NCI-H128 (cell line): ENCODE results near the gene LILRA2.
"Not testable (repeated sequence)": the region's sequence is repeated elsewhere in the genome, so short reads cannot be mapped to it uniquely, and the experiment has no call there.

ENCODE experiments used
- DNase-seq: peaks from one replicate; lab custom pipeline; 2025; ENCODE audit not compliant: unreplicated experiment; lab: John Stamatoyannopoulos, UW

The LILRA2 gene

DNA sequence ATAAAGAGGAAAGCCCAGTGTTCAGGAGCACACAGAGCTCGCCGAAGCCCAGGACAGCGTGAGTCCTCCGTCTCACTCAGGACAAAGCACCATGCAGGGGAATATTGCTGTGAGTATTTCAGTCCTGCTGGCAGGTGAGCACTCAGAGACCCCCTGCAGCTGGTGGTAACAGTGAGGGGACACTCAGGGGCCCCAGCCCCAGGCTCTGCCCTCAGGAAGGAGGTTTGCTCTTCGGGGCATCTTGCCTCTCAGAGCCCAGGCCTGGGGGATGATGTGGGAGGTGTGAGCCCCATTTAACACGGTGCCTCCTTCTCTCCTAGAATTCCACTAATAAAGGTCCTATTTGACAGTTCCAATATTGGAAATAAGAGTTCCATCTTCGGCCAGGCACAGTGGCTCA lies 34.6 kb downstream of the LILRA2 start:
- DNase-seq: no peak

DNA sequence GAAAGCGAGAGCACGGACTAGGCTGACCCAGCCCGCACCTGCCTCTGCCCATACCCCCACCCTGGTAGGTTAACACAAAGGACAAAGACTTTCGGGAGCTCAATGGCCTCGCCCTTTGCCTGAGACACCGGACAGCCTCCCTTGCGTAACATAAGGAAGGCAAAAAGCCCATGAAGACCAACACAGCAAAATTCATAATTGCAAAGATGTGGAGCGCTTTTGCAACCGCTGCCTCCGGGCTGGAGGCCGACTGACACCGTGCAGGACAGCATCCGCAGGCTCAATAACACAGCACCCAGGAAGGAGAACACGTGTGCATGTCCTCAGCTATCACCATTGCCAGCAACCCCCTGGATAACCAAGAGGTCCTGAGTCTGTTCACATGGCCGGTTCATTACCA lies 35.2 kb downstream of the LILRA2 start:
- DNase-seq: no peak

DNA sequence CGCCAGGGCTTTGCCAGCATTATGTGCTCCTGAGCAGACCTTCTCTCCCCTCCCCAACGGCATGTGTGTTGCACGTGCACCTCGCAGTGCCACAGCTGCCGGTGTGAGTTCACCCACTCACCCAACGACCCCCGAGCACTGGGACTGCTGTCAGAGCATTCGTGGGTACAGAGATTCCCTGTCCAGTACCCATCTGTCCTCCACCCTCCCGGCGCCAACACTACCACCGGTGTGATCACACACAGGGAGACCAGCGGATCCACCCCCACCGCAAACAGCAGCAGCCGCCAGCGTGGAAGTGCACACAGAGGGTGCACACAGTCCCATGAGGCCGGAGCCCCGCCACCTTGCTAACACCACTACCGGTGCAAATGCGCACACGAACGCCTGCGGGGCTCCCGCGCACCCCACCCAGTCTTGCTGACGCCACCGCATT lies 35.8 kb downstream of the LILRA2 start:
- no peak for DNase-seq

DNA sequence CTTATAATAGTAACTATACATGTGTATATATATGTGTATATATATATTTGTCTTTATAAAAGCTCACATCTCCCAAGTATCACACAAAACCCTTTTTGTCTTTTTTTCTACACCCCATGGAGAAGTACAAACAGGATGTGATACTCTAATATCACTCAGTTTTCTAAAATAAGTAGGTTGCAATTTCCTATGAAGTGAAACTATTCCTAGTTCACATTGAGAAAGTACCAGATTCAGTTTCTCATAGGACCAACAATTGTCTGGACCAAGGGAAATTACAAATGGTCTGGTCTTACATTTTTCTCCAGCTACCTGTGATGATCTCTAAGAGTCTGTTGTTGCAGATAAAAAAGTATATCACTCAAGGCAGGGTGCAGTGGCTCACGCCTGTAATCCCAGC lies 38.8 kb downstream of the LILRA2 start:
- no peak for DNase-seq

DNA sequence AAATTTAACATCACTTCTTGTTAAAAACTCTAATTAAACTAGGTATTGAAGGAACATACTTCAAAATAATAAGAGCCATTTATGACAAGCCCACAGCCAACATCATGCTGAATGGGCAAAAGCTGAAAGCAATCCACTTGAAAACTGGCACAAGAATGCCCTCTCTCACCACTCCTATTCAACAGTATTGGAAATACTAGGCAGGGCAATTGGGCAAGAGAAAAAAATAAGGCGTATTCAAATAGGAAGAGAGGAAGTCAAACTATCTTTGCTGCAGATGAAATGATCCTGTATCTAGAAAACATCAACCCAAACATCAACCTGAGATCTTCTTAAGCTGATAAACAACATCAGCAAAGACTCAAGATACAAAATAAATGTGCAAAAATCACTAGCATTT lies 41.1 kb downstream of the LILRA2 start:
- no peak for DNase-seq

DNA sequence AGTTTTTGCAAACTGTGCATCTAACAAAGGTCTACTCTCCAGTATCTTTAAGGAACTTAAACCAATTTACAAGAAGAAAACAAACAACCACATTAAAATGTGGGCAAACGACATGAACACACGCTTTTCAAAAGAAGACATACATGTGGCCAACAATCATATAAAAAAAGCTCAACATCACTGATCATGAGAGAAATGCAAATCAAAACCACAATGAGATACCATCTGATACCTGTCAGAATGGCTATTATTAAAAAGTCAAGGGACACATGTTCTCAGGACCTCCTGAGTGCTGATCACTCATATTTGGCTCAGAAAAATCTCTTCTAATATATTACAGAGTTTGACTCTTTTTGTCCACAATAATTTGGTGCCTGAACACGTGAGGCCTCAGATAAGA lies 42.5 kb downstream of the LILRA2 start:
- no peak for DNase-seq

DNA sequence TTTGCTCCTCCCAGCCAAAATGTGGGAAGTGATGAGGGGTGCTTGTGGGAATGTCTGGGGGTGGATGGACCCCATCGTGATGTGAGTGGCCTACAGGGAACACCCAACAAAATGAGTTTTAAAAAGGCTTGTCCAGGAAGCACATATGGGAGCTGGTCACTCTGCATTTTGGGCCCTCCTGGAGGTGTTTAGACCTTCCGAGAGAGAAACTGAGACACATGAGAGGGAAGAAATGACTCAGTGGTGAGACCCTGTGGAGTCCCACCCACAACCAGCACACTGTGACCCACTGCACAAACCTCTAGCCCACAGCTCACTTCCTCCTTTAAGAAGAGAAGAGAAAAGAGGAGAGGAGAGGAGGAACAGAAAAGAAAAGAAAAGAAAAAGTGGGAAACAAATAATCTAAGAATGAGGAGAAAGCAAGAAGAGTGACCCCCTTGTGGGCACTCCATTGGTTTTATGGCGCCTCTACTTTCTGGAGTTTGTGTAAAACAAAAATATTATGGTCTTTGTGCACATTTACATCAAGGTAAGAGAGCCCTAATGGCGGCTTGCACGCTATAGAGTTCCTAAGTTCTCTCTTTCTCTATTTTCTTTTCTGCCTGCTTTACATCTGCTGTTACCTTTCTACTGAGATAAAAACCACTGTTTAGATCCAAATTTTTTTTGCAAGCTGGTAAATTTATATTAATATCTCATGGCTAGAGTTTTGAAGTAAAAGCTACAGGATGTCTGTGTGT lies 43.4 kb downstream of the LILRA2 start:
- no peak for DNase-seq

DNA sequence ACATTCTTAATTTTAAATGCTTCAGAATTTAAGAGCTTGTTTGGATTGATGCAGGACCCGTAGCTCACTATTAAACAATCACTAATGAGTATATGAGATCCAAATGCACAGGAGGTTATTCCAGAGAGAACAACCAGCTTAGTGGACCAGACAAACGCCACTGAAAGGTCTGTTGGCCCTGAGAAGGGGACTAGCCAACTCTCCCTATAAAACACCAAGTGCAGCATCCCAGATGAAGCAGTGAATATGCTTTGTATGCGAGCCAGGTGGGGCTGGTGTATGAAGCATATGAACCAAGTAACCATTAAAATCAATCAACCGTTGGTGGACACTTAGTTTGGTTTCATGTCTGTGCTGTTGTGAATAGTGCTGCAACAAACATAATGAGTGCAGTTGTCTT lies 46.9 kb downstream of the LILRA2 start:
- DNase-seq: no peak

DNA sequence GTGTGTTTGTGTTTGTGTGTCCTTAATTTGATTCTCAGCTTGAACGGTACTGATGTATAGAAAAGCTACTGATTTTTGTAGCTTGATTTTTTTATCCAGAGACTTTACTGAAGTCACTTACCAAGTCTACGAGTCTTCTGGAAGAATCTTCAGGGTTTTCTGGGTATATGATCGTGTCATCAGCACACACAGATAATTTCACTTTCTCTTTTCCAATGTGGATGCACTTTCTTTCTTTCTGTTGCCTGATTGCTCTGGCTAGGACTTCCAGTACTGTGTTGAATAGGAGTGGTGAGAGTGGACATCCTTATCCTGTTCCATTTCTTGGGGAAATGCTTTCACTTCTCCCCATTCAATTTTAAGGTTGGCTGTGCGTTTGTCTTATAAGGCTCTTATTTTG lies 48.8 kb downstream of the LILRA2 start:
- no peak for DNase-seq

DNA sequence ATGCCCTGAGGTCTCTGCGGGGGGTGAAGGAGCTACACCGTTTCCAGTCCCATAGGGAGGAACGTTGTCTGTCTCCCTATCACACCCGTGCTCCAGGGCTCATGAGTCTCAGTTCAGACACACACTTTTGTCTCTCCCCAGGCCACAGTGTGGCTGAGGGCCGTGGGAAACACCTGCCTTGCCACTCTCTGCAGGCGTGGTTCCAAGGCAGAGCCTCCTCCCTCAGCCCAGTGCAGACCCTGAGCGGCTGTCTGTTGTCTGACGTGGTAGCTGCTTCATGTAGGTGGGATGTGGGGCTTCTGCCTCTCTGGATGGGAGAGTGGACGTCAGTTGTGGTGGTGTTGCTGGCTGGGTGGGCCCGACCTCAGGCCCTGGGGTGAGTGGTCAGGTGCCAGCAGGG lies 50.6 kb downstream of the LILRA2 start:
- DNase-seq: not testable (repeated sequence)

DNA sequence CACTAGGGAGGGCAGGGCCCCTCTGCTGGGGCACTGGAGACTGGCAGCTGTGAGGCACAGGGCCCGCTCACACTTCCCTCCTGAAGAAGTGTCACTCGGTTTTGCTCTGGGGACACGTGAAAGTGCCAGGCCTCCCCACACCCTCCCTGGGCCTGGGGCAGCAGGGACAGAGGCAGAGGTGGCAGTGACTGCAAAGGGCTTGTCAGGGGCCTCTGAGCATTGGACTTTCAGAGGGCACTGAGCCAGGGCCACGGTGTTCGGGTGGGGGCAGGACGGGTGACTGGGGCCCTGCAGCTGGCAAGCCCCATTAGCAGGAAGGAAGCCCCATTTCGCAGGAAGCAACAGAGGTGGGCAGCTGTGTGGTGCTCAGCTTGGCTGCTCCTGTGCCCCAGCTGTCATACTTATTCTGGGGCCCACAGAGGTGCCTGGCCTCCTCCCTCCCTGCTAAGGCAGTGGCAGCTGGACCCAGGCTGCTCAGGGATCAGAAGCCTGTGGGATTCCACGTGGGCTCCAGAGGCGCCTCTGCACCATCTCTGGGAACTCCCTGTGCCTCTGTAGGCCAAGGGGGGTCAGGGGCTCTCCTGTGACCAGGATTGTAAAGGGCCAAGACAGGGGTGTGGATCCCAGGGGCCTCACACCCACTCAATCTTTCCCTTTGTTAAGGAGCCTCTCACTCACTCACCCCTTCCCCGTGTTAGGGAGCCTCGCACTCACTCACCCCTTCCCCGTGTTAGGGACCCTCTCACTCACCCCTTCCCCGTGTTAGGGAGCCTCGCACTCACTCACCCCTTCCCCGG lies 51.5 kb downstream of the LILRA2 start:
- not testable (repeated sequence) for DNase-seq

DNA sequence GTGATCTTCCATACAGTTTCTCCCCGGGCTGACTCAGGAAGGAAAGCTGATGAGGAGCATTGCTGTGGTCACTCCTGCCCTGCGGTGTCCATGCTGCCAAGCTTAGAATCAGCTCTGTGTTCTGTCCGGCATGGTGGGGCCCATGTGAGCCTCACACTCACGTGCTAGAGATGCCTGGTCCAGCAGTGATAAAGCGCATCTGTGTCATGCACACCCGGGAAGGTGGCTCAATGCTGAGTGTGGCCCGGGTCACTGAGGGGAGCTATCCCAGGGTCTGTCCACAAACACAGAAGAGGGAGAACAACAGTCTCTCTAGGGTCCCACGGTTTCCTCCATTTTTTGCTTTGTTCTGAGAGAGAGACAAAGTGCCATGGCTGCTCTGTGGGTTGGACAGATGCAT lies 53.2 kb downstream of the LILRA2 start:
- DNase-seq: no peak

DNA sequence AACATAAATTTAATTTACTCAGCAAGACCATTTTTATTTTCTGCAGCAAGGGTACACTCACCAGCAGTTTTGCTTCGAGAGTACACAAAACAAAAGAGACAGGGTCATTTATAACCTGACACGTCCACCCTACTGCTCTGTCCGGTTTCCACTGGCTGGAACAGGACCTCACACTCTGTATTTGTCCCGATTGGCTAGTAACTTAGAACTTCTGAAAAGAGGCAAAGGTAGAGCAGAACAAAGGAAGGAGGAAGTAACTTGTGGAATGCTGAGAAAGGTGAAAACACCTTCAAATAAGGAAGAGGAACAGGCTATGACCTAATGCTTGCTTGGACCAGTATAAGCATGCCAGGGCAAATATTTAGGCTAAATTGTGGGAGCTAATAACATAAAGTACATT lies 54.3 kb downstream of the LILRA2 start:
- DNase-seq: not testable (repeated sequence)

DNA sequence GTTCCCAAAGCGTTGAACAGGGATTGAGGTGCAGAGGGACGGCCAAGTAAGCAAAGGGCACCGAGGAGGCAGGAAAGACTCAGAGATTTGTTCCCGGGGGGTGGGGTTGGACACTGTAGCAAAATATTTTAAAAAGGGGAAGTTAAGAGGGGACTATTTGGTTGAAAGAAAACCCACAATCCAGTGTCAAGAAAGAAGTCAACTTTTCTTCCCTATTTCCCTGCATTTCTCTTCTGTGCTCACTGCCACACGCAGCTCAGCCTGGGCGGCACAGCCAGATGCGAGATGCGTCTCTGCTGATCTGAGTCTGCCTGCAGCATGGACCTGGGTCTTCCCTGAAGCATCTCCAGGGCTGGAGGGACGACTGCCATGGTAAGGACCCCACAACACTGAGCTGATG lies 56.7 kb downstream of the LILRA2 start, which contains the start of gene LILRB1:
TSS of gene LILRB1 (plus strand) at position 223 of the 400 bp plus-strand sequence. CDS start 590 bp downstream, outside the sequence.
- not testable (repeated sequence) for DNase-seq

DNA sequence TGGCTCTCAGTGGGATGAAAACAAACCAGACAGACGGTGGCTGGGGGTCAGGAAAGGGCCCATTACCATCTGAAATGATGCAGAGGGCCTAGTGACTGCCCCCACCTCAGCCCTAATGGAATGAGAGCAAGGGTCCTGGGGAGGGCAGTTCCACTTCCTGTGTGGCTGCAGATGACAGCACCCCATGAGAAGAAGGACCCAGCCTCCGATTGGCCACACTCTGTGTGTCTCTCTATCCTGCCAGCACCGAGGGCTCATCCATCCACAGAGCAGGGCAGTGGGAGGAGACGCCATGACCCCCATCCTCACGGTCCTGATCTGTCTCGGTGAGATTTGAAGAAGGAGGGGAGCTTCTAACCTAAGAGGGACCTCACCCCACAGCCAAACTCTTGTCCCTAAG lies 57.2 kb downstream of the LILRA2 start:
- DNase-seq: no peak

DNA sequence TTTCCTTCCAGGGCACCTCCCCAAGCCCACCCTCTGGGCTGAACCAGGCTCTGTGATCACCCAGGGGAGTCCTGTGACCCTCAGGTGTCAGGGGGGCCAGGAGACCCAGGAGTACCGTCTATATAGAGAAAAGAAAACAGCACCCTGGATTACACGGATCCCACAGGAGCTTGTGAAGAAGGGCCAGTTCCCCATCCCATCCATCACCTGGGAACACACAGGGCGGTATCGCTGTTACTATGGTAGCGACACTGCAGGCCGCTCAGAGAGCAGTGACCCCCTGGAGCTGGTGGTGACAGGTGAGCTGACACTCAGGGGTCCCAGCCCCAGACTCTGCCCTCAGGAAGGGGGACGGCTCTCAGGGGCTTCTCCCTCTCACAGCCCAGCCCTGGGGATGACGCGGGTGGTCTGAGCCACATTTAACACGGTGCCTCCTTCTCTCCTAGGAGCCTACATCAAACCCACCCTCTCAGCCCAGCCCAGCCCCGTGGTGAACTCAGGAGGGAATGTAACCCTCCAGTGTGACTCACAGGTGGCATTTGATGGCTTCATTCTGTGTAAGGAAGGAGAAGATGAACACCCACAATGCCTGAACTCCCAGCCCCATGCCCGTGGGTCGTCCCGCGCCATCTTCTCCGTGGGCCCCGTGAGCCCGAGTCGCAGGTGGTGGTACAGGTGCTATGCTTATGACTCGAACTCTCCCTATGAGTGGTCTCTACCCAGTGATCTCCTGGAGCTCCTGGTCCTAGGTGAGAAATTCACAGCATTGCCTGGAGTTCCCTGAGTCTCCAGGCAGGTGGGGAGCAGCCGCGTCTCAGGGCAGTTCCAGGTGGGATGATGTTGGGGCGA lies 58.1 kb downstream of the LILRA2 start:
- not testable (repeated sequence) for DNase-seq

DNA sequence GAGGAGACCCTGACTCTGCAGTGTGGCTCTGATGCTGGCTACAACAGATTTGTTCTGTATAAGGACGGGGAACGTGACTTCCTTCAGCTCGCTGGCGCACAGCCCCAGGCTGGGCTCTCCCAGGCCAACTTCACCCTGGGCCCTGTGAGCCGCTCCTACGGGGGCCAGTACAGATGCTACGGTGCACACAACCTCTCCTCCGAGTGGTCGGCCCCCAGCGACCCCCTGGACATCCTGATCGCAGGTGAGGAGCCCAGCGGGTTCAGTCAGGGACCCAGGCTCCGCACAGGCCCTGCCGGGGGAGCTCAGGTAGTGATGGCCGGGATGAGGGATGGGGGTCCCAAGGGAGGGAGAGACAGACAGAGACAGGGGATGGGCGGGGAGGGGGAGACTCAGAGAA lies 58.9 kb downstream of the LILRA2 start:
- DNase-seq: not testable (repeated sequence)

DNA sequence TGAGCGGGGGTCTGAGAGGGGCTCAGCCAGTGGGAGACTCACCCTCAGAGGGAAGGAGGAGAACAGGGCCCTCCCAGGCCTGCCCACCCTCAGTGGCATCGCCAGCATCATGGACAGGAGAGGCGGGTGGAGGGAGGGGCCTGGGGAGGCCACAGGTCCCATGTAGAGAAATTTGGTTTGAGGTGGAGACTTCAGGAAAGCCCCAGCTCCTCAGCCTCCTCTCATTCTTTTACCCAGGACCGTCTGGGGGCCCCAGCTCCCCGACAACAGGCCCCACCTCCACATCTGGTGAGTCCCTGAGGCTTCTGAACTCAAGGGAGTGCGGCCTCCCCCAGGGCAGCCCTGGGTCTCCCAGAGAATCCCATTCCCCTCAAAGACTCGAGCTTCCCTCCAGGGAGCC lies 59.8 kb downstream of the LILRA2 start:
- no peak for DNase-seq

DNA sequence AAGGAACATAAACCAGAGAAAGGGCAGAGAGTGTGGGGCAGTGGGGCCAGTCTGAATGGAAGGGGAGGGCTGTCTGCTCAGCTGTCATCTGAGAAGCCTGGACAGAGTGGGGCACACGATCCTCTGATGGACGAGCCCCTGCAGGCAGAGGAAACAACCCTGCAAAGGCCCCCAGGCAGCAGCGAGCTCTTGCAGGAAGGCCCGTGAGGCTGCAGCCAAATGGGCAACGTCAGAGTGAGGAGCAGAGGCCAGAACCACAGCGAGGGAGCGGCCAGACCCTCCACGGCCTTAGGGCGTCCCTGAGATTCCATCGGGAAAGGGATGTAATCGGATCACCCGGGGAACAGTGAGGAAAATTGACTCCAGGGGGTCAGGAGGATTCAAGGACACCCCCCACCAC lies 62.5 kb downstream of the LILRA2 start:
- DNase-seq: not testable (repeated sequence)

DNA sequence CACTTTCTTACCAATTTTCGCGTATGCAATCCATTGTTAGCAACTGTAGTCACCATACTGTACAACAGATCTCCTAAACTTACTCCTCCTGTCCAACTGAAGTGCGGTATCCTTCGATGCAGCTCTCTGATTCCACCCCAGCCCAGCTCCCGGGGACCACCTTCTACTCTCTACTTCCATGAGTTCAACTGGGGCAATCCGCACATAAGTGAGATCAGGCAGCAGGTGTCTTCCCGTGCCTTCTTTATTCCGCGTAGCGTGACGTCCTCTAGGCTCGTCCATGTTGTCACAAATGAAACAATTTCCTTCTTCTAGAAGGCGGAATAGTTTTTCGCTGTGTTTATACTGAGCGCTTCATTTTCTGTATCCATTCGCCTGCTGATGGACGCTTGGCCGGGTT lies 65.1 kb downstream of the LILRA2 start:
- DNase-seq: no peak
